Measurements from ENCODE around the gene DR1.

- TF ChIP-seq BCLAF1 (IDR thresholded peaks at IDR 0.05), result no peak
- no peak for TF ChIP-seq RUNX3 (IDR thresholded peaks at IDR 0.05; ENCODE audit: low read length)
- TF ChIP-seq CTCF (IDR thresholded peaks at IDR 0.05 in 2 of 3, conservative IDR thresholded peaks at IDR 0.05 in 1 of 3; ENCODE audit: control insufficient read depth in 2 of 3, extremely low read depth in 1 of 3, insufficient read depth in 1 of 3, low read depth in 3 of 3, low read length in 3 of 3), result no peak
- no peak for TF ChIP-seq ESRRA (IDR thresholded peaks at IDR 0.05; ENCODE audit: low read length)
- TF ChIP-seq ZBED1 (IDR thresholded peaks at IDR 0.05; ENCODE audit: borderline replicate concordance), result no peak
- TF ChIP-seq ZNF384 (IDR thresholded peaks at IDR 0.05; ENCODE audit: borderline replicate concordance, low read depth, low read length), result no peak
- no peak for TF ChIP-seq CBX5 (IDR thresholded peaks at IDR 0.05; ENCODE audit: low read depth)
- no peak for TF ChIP-seq MLLT1 (IDR thresholded peaks at IDR 0.05)
- no peak for TF ChIP-seq EZH2 (IDR thresholded peaks at IDR 0.05; ENCODE audit: borderline replicate concordance, control insufficient read depth, low read depth, low read length)
- TF ChIP-seq USF1 (IDR thresholded peaks at IDR 0.05; ENCODE audit: borderline replicate concordance, extremely low read length, insufficient read depth, low read depth, low read length), result no peak
- TF ChIP-seq, protein P1, sequence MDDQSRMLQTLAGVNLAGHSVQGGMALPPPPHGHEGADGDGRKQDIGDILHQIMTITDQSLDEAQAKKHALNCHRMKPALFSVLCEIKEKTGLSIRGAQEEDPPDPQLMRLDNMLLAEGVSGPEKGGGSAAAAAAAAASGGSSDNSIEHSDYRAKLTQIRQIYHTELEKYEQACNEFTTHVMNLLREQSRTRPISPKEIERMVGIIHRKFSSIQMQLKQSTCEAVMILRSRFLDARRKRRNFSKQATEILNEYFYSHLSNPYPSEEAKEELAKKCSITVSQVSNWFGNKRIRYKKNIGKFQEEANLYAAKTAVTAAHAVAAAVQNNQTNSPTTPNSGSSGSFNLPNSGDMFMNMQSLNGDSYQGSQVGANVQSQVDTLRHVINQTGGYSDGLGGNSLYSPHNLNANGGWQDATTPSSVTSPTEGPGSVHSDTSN (IDR thresholded peaks at IDR 0.05; ENCODE audit: insufficient replicate concordance, low read depth, low read length), result no peak
- TF ChIP-seq MXI1 (IDR thresholded peaks at IDR 0.05; ENCODE audit: low read depth, low read length), result no peak
- no peak for TF ChIP-seq SRF (IDR thresholded peaks at IDR 0.05; ENCODE audit: low read depth in 2 of 2, low read length in 2 of 2)
These were observed 28.8 kb downstream of the DR1 start for GRCh38 chr1:93374334-93375106.

Data from GM12878 (cell line).